Activated CD8-positive, alpha-beta memory T cell treated with anti-CD3 and anti-CD28 coated beads for 24 hours (primary cell): ENCODE data around the gene HNRNPLL.
"Not testable (repeated sequence)": the region's sequence is repeated elsewhere in the genome, so short reads cannot be mapped to it uniquely, and the experiment has no call there.

Experiments used
- DNase-seq: peaks from one replicate; pipeline ENCODE4 v3.0.0-alpha.2; 2020

The HNRNPLL gene

DNA sequence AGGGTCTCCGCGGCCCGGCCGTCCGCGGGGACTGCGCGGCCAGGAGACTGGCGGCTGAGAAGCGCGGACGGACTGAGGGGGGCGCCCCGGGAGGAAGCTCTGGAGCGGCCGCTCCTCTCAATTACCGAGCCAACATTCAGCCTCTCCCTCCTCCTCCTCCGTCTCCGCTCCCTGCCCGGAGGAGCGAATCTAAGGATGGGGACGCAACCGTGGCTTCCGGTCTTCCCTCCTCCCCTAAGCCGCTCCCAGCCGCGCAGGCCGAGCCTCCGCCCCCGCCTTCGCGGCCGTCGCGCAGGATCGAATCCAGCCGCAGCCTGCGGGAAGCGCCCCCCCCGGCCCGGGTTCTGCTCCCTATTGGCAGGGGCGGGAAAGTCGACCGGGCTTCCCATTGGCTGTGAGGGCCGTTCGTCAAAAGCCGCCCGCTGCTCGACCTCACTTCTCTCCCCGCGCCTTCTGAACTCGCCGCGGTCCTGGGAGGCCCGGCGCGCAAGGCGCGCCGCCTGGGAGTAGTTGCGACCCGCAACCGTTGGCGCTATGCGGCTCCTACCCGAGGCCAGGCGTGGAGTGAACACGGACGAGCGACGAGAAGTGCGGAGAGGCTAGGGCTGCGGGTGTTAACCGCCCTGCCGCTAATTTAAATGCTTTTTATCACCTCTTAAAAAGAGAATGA, at the start of gene HNRNPLL:
Gene HNRNPLL, minus strand, starts transcription at position 197 of the 670 bp plus-strand sequence. CDS start 302 bp downstream, outside the sequence.
- peak; percentile 99 for DNase-seq

GRCh38 chr2:38650717-38651116, 48.0 kb upstream of the HNRNPLL start:
- no peak for DNase-seq

GRCh38 chr2:38650012-38650411, 47.3 kb upstream of the HNRNPLL start:
- DNase-seq: no peak

GRCh38 chr2:38649176-38649728, 46.5 kb upstream of the HNRNPLL start:
- no peak for DNase-seq

DNA sequence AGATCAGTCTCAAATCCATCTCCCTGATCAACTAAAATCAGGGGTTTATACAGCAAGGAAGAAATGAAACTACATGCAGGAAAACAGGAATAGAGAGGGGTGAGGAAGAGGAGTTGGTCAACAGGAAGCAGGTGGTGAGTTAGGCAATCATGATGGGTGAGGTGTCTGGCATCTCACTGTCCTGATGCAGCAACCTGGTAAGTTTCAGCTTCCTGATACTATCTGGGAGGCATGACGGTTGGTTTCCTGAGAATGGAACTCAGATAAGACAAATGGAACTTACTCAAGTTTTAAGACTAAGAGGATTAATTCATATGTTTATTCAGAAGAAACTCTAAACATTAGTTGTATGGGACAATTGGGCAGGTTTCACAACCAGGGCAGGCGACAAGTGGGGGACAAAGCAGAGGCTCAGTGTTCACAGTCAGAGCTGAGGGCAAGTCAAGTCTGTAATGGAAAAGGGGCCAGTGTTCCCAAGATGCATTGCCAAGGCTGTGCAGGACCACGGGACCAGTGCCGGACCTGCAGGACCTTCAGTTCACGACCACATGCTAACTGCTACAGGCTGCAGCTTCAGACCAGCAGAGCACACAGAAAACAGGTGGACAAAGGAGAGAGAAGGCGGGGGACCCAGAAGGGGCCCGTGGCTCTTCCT, 45.5 kb upstream of the HNRNPLL start:
- no peak for DNase-seq

GRCh38 chr2:38643683-38644511, 41.2 kb upstream of the HNRNPLL start:
- not testable (repeated sequence) for DNase-seq

- no peak for DNase-seq
Observed at GRCh38 chr2:38643021-38643671, 40.4 kb upstream of the HNRNPLL start.

DNA sequence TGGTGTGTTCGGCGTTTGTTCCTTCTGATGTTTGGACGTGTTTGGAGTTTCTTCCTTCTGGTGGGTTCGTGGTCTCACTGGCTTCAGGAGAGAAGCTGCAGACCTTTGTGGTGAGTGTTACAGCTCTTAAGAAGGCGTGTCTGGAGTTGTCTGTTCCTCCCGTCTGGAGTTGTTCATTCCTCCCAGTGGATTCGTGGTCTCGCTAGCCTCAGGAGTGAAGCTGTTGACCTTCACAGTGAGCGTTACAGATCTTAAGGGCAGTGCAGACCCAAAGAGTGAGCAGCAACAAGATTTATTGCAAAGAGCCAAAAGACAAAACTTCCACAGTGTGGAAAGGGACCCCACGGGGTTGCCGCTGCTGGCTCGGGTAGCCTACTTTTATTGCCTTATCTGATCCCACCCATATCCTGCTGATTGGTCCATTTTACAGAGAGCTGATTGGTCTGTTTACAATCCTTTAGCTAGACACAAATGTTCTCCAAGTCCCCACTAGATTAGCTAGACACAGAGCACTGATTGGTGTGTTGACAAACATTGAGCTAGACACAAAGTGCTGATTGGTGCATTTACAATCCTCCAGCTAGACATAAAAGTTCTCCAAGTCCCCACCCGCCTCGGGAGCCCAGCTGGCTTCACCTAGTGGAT, 39.8 kb upstream of the HNRNPLL start:
- not testable (repeated sequence) for DNase-seq

DNA sequence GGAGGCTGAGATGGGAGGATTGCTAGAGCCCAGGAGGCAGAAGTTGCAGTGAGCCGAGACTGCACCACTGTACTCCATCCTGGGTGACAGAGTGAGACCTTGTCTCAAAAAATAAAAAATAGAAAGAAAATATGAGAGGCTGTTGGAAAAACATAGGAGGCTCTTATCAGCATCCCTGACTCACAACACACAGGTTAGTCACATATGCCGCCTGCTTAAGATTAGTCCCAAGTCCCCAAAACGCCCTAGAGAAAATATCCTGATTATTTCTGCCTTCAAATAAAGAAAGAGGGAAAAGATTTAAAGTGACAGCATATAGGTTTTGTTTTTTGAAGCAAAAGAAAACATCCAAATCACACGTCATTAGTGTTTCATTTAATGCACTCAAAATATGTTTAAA, 33.3 kb upstream of the HNRNPLL start:
- no peak for DNase-seq

DNA sequence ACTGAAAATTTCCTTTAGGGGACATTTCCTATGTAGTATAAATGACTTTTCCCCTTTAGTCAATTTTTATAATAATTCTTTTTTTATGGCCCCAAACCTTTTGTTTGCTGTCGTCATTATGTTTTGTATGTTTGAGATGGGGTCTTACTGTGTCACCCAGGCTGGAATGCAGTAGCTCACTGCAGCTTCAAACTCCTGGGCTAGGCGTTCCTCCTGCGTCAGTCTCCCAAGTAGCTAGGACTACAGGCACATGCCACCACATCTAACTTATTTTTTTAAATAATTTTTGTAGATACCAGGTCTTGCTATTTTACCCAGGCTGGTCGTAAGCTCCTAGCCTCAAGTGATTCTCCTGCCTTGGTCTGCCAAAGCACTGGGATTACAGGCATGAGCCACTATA, 32.4 kb upstream of the HNRNPLL start:
- no peak for DNase-seq

DNA sequence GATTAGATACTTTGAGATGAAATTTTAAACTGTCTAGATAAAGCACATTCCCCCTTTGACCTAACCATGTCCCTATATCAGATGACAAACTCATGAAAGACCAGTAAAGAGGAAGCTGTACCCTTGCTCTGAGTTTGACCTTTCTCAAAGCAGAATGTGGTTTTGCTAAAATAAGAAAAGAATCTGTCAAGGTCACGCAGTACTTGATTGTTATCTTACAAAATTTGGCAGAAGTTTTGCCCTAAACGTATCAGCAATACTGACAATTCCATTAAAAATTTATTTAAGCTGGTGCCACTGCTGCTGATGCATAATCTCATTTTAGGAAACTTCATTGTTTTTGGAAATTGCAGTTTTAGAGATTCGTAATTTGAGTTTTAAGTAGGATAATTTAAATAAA, 32.0 kb upstream of the HNRNPLL start:
- DNase-seq: no peak

- DNase-seq: no peak
Observed at GRCh38 chr2:38633895-38634294, 31.2 kb upstream of the HNRNPLL start.

DNA sequence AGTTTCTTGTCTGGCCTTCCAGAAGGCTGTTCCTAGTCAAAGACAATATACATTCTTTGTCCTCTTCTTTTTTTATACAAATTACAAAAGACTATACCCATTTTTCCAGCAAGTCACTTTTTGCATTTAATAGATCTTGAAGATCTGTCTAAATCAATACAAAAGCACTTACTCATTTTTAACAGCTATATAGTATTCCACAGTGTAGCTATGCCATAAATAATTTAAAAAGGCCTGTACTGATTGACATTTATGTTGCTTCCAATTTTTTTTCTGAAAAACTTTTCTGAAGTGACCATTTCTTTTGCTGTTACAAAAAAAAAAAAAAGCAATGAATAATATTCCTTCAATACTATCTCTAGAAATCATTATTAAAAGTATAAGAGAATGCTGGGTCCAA, 30.3 kb upstream of the HNRNPLL start:
- no peak for DNase-seq

GRCh38 chr2:38631976-38632375, 29.2 kb upstream of the HNRNPLL start:
- no peak for DNase-seq

DNA sequence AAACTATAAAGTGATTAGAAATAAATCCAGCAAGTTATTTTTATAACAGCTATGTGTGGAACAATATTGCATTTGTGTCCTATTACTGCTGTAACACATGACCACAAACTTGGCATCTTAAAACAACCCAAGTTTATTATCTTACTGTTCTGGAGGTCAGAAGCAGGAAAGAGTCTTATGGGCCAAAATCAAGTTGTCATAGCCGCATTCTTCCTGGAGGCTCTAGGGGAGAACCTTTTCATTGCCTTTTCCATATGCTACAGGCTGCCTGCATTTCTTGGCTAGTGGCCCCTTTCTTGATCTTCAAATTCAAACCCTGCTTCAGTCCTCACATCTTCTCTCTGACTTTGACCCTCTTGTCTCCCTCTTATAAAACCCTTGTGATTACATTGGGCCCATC, 27.0 kb upstream of the HNRNPLL start:
- DNase-seq: no peak

DNA sequence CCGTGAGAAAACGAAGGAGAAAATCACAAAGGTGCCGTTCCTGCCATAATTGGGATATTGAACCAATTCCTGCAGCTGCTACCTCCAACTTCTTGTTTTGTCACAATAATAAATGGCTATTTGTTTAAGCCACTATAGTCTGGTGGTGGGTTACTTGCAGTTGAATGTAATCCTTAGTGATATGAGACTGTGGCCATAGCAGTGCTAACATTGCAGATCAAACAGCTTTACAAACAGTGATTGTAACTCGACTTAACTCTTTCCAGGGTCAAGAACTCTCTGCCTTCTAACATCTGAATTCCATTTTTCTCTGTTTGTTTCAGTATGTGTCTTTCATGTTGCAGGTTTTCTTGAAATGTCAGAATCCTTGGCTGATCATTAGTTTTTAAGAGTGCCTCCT, 24.7 kb upstream of the HNRNPLL start:
- no peak for DNase-seq

DNA sequence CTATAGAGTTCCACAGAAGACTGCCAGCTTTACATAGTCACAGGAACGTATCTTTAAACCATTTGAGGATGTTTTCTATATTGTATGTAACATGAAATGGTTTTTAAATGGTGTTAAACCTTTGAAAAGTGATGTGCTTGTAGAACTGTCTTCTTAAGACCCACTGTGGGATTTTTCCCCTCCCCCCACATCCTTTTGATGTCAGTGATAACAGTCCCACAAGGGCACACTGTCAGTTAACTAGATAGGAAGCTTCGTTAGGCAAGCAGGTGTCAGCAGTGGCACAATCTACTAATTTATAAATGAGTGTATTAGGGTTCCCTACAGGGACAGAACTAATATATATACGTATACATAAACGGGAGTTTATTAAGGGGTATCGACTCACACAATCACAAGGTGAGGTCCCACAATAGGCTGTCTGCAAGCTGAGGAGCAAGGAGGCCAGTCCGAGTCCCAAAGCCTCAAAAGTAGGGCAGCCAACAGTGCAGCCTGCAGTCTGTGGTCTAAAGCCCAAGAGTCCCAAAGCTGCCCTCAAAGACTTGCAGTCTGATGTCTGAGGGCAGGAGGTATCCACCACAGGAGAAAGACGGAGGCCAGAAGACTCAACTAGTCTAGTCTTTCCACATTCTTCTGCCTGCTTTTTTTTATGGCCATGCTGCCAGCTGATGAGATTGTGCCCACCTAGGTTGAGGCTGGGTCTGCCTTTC, 23.8 kb upstream of the HNRNPLL start:
- DNase-seq: no peak

DNA sequence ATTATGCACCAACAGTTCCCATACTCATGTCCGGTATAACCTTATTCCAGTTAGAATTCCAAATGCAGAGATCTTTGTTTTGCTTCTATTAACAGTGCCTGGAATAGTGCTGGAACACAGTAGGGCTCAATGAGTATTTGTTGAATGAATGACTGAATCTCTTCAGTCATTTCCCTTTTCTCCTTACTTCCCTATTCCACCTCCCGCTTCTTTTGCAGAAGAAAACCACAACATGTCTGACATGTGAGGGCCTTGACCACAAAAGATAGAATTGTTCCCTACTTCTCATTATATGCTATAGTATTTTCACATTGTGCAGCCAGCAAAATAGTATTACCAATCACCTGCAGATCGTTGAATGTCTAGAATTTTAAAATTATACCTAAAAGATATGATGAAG, 19.5 kb upstream of the HNRNPLL start:
- DNase-seq: no peak

- no peak for DNase-seq
Observed at GRCh38 chr2:38621018-38621417, 18.3 kb upstream of the HNRNPLL start.

DNA sequence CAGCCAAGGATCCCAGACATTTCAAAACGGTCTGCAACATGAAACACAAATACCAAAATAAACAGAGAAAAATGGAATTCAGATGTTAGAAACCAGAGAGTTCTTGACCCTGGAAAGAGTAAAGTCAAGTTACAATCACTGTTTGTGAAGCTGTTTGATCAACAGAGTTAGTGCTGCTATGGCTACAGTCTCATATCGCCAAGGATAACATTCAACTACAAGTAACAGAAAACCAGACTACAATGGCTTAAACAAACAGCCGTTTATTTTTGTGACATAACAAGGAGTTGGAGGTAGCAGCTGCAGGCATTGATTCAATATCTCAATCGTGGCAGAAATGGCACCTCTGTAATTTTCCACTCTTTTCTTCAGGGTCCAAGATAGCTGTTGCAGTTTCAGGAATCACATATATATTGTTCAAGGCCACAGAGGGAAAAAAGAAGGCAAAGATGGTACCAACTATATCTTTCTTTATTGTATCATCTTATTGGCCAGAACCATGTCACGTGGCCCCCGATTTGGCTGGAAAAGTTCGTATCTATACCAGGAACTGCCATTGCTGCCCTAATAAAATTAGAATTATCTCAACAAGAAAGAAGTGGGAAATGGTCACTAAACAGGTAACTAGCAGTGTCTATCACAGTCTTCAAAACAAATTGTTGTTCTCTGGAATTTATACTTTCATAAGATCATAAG, 17.7 kb upstream of the HNRNPLL start:
- no peak for DNase-seq
